GM19023 (cell line): Measurements from ENCODE around the gene GASK1A.

Source experiments
- ATAC-seq: cut with Tn5 transposase; IDR thresholded peaks from one replicate; pipeline ENCODE4 v1.9.1; 2021; ENCODE audit warnings: mild to moderate bottlenecking, moderate library complexity; ENCODE audit not compliant: unreplicated experiment

GASK1A gene

GRCh38 chr3:43013256-43013655 lies 34.1 kb downstream of the GASK1A start:
- no peak for ATAC-seq

DNA sequence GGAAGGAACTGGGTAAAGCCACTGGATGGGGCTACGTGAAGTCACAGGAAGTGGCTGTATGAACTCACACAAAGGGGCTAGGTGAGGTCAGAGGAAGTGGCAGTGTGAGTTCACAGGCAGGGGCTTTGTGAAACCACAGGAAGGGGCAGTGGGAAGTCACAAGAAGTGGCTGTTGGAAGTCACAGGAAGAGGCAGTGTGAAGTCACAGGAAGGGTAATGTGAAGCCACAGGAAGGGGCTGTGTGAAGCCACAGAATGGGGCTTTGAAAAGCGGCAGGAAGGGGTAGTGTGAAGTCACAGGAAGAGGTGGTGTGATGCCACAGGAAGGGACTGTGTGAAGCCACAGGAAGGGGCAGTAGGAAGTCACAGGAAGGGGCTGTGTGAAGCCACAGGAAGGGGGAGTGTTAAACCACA lies 34.6 kb downstream of the GASK1A start:
- ATAC-seq = no peak

GRCh38 chr3:43014241-43014640 lies 35.1 kb downstream of the GASK1A start:
- ATAC-seq = no peak

- no peak for ATAC-seq
These were observed 35.8 kb downstream of the GASK1A start for GRCh38 chr3:43014956-43015355.

DNA sequence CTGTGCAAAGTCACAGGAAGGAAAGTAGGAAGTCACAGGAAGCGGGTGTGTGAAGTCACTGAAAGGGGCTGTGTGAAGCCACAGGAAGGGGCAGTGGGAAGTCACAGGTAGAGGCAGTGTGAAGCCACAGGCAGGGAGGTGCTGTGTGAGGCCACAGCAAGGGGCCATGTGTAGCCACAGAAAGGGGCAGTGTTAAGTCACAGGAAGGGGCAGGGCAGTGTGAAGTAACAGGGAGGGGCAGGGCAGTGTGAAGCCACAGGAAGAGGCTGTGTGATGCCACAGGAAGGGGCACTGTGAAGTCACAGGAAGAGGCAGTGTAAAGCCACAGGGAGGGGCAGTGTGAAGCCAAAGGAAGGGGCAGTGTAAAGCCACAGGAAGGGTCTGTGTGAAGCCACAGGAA lies 36.5 kb downstream of the GASK1A start:
- no peak for ATAC-seq

GRCh38 chr3:43015991-43016865 lies 37.1 kb downstream of the GASK1A start:
- ATAC-seq = no peak

DNA sequence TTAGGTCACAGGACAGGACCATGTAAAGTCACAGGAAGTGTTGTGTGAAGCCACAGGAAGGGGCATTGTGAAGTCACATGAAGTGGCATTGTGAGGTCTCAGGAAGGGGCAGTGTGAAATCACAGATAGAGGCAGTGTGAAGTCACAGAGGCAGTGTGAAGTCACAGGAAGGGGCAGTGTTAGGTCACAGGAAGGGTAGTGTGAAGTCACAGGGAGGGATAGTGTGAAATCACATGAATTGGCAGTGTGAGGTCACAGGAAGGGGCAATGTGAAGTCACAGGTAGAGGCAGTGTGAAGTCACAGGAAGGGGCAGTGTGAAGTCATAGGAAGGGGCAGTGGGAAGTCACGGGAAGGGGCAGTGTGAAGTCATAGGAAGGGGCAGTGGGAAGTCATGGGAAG lies 37.9 kb downstream of the GASK1A start:
- no peak for ATAC-seq

- no peak for ATAC-seq
These were observed 38.6 kb downstream of the GASK1A start for GRCh38 chr3:43017593-43018195.

DNA sequence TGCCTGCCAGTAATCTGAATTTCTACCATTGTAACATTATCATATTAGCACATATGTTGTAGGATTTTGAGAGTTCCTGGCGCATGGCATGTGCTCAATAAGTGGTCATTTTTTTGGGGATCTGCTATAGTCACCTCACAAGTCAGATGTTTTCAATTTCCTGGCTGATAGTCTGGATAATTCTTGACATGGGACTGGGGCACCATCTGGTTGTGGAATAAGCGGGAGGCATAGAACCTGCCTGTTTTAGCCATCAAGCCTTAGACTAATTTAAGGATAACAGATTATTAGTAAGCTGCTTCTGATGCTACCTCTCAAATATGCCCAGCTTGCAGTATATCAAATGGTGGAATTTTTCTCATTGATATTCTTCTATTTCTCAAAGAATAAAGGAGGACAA lies 39.1 kb downstream of the GASK1A start:
- ATAC-seq = no peak

- ATAC-seq = no peak
These were observed 40.1 kb downstream of the GASK1A start for GRCh38 chr3:43019006-43019809.

- no peak for ATAC-seq
These were observed 40.7 kb downstream of the GASK1A start for GRCh38 chr3:43019826-43020225.

DNA sequence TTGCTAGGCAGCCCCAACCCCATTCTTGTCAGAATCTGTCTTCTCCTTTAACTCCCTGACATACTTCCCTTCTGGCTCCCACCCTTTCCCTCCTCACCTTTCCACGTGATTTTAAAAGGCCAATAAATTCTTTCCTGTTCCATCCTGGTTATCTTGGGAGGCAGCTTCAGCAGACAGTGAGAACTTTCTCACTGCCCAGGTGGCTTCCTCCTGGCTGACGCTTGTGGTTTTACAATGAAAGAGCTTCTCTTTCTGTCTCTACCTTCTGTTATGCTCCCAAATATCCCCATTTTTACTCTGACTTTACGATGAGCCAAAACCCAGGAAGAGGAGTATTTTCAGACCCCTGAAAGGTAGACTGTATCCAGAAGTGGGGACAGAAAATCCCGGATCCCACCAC lies 42.1 kb downstream of the GASK1A start:
- ATAC-seq = no peak

DNA sequence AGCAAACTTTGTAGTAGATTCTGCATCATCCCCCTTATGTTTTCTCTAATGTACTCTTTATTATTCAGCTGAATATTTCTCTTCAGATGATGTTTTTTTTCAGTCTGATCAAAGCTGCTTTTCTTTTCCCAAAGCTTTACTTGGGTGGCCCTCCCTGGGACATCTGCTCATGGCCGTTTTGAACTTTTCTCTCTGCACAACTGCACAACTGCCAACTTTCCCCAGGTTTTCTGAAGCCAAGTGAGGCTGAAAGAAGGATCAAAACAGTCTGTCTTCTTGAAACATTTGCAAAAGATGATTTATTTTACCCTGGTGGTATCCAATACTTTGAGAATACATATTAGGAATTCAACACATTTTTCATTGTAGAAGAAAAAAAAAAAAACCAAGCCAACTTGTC lies 43.0 kb downstream of the GASK1A start:
- no peak for ATAC-seq

GRCh38 chr3:43023066-43023465 lies 44.0 kb downstream of the GASK1A start:
- ATAC-seq = no peak

- no peak for ATAC-seq
These were observed 44.6 kb downstream of the GASK1A start for GRCh38 chr3:43023746-43024145.

GRCh38 chr3:43024181-43024885 lies 45.2 kb downstream of the GASK1A start:
- ATAC-seq = no peak

- no peak for ATAC-seq
These were observed 46.3 kb downstream of the GASK1A start for GRCh38 chr3:43025423-43025822.

GRCh38 chr3:43028001-43028400 lies 48.9 kb downstream of the GASK1A start:
- ATAC-seq = no peak

- ATAC-seq = no peak
These were observed 49.8 kb downstream of the GASK1A start for GRCh38 chr3:43028678-43029490.
